GM06990 (cell line): ENCODE results near the gene COL4A2.

Experiments
- DNase-seq: peaks from one replicate; pipeline ENCODE4 v3.0.0-alpha.2; 2011; ENCODE audit not compliant: insufficient read length; ENCODE audit errors: extremely low read depth
- H3K27me3 ChIP-seq: replicated peaks from 2 replicates; pipeline ENCODE4 v1.6.0; 2011; ENCODE audit warnings: low read length; ENCODE audit not compliant: control insufficient read depth, insufficient read depth
- H3K36me3 ChIP-seq: 2 replicates; pipeline ENCODE4 v1.5.1; 2011; ENCODE audit warnings: low read length; ENCODE audit not compliant: control insufficient read depth, insufficient read depth
- H3K4me3 ChIP-seq: replicated peaks from 2 replicates; pipeline ENCODE4 v1.5.1; 2011; ENCODE audit warnings: low read depth, mild to moderate bottlenecking, control low read depth, low read length
- CTCF ChIP-seq: IDR thresholded peaks from 2 replicates; pipeline ENCODE4 v1.5.1; 2011; ENCODE audit warnings: low read length, control low read depth, mild to moderate bottlenecking, inconsistent platforms; ENCODE audit not compliant: insufficient read depth, poor library complexity, severe bottlenecking

COL4A2 gene

GRCh38 chr13:110409581-110409992 is 102.5 kb downstream of the COL4A2 start:
- DNase-seq: no peak
- Histone ChIP-seq H3K4me3 (no peak overlapping the region), H3K36me3 (no peaks in the 10 kb centered on the region), H3K27me3 (no peaks in the 10 kb centered on the region; the same call in 1 of the 2 replicates)
- no peak for TF ChIP-seq CTCF

DNA sequence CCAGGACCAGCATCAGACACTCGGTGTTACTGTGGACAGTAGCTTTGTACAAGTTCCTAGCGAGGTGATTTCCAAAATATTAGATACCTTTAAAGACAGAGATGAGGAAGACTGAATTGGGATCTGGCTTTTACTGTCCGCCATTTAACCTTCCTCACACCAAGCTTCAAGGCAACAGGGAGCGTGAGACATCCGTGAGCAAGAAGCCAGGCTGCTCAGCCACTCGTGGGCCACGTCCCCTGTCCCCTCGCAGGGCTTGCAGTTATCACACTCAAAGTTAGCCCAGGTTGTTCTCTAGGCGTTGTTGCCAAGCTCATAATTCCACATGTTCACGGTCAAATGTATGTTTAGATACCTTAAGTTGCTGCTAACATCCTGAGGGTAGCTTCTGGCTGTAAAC is 102.9 kb downstream of the COL4A2 start:
- Histone ChIP-seq H3K27me3 (no peaks in the 10 kb centered on the region; the same call in 1 of the 2 replicates), H3K36me3 (no peaks in the 10 kb centered on the region), H3K4me3 (no peak overlapping the region)
- DNase-seq: no peak
- no peak for TF ChIP-seq CTCF

GRCh38 chr13:110410936-110411687 is 104.0 kb downstream of the COL4A2 start:
- no peak overlapping the region for H3K4me3 ChIP-seq
- H3K36me3 ChIP-seq: no peaks in the 10 kb centered on the region
- DNase-seq: no peak
- no peak for TF ChIP-seq CTCF
- no peaks in the 10 kb centered on the region; the same call in 1 of the 2 replicates for H3K27me3 ChIP-seq

- no peaks in the 10 kb centered on the region; the same call in 1 of the 2 replicates for H3K27me3 ChIP-seq
These were observed 104.6 kb downstream of the COL4A2 start for GRCh38 chr13:110411688-110412059.

DNA sequence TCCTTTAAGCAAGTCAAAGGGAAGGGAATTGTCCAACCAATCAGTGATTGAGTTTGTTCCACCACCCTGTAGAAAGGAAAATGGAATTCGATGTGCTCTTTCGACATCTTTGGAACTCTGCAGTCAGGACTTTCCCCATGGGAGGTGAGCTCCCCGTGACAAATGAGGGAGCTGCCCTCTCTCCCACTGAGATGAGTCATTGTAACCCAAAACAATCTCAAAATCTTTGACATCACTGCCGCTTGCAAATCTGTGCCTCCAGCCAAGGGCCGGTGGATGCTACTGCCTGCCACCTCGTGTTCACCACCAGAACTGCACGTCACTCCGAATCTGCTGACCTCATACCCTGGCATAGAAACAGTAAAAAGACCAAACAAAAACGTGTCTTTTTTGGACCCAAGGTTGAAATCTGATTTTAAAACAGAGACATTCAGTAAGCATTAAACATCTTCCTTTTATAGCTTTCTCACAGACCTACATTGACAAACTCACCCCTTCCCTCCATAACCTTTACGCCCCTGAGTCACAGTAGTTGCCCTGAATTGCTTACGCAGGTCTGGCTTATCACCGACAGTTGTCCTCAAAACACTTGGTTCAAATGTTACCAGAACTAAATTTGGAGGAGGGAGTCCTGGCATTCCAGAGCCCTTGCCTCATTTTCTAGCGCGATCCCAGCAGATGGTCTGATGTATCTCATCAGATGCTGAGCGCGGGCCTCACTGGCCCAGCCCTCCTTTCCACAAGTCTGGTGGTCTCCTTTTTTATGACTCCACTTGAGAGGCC is 105.2 kb downstream of the COL4A2 start:
- no peak overlapping the region for H3K4me3 ChIP-seq
- TF ChIP-seq CTCF: peak; percentile 88
- peak; percentile 59 for DNase-seq
- no peaks in the 10 kb centered on the region; the same call in 1 of the 2 replicates for H3K27me3 ChIP-seq
- no peaks in the 10 kb centered on the region for H3K36me3 ChIP-seq

More at GRCh38 chr13:110411688-110412059, 104.6 kb downstream of the COL4A2 start:
- no peak for TF ChIP-seq CTCF
- H3K36me3 ChIP-seq: no peaks in the 10 kb centered on the region
- H3K4me3 ChIP-seq: no peak overlapping the region
- DNase-seq: no peak
